HepG2 (cell line): Measurements from ENCODE around the gene IL21R. TPM values are rescaled to one million over a fixed set of nuclear protein-coding genes. Genes with fewer than 3 reads are reported as not detected.
A peak's percentile ranks its signal among the peaks of the same experiment; 100 is the strongest.

Experiments used
- ATAC-seq: fragments of 200-7000 bp; cut with Tn5 transposase; 3 replicates; pipeline ENCODE4 v1.9.1; 2020; ENCODE audit warnings: mild to moderate bottlenecking, moderate library complexity
- BruUV-seq: library from RNA; stranded (reverse); fragments of 400-500 nt; replicated peaks from 2 replicates; lab custom pipeline; 2021; lab: Mats Ljungman, UMichigan
- CTCF ChIA-PET: fragments of 300-600 bp; formaldehyde crosslinking; extraction: SDS; loops from one replicate; lab custom pipeline; 2021; ENCODE audit warnings: low total read pairs, inconsistent platforms, low intra/inter-chr PET ratio; lab: Yijun Ruan, JAX
- POLR2A ChIA-PET: fragments of 350-600 bp; sonication (Branson Sonifier 250); formaldehyde crosslinking; loops from one replicate; lab custom pipeline; 2020; ENCODE audit warnings: antibody characterized with exemption, inconsistent platforms; lab: Yijun Ruan, JAX
- DNase-seq: peaks from one replicate; pipeline ENCODE4 v3.0.0-alpha.2; 2015; ENCODE audit warnings: low spot score
- FAIRE-seq: peaks from 3 replicates; lab custom pipeline; 2011; peaks lifted over from hg19 to GRCh38; lab: Jason Lieb, UNC
- H2AFZ ChIP-seq: one replicate; pipeline ENCODE4 v1.6.1; 2011; ENCODE audit warnings: low read length, inconsistent platforms
- H3K27ac ChIP-seq: fragments of 300-600 bp; 3 replicates; pipeline ENCODE4 v1.8.0; 2011; ENCODE audit warnings: mixed run types, mild to moderate bottlenecking, mixed read lengths, low read length, inconsistent platforms; ENCODE audit not compliant: insufficient read depth; ENCODE audit errors: extremely low read length
- H3K27me3 ChIP-seq, 2 experiments: fragments of 200-600 bp in 1 of 2; 2 replicates in 1 of 2; 3 replicates in 1 of 2; pipeline versions ENCODE4 v1.6.0 to v1.8.0; 2011; ENCODE audit warnings: low read length in 2 of 2, mild to moderate bottlenecking in 2 of 2, moderate library complexity in 2 of 2, inconsistent platforms in 1 of 2; ENCODE audit not compliant: insufficient read depth in 2 of 2, control insufficient read depth in 1 of 2
- H3K36me3 ChIP-seq, 2 experiments: fragments of 200-600 bp in 1 of 2; replicated peaks in 1 of 2; 2 replicates in 1 of 2; 3 replicates in 1 of 2; pipeline versions ENCODE4 v1.5.1 to v1.8.0; 2011; ENCODE audit warnings: low read length in 2 of 2, inconsistent platforms in 1 of 2; ENCODE audit not compliant: insufficient read depth in 2 of 2, control insufficient read depth in 1 of 2
- H3K4me1 ChIP-seq: 2 replicates; pipeline ENCODE4 v1.5.1; 2012; ENCODE audit warnings: low read length, inconsistent platforms; ENCODE audit not compliant: insufficient read depth
- H3K4me2 ChIP-seq: 2 replicates; pipeline ENCODE4 v1.6.0; 2011; ENCODE audit warnings: low read depth, low read length, inconsistent platforms
- H3K4me3 ChIP-seq, 3 experiments: fragments of 200-600 bp in 1 of 3; sonication (generic), shearing (Covaris generic) in 1 of 3; replicated peaks in 1 of 3; 2 replicates each; pipeline ENCODE4 v1.5.1; 2011 to 2016; ENCODE audit warnings: low read length in 3 of 3, inconsistent platforms in 2 of 3, low read depth in 2 of 3, mild to moderate bottlenecking in 2 of 3, control low read depth in 1 of 3, mixed read lengths in 1 of 3; ENCODE audit not compliant: insufficient read depth in 1 of 3
- H3K79me2 ChIP-seq: one replicate; pipeline ENCODE4 v1.6.1; 2011; ENCODE audit warnings: low read length, inconsistent platforms; ENCODE audit not compliant: insufficient read depth
- H3K9ac ChIP-seq: 2 replicates; pipeline ENCODE4 v1.6.0; 2011; ENCODE audit warnings: mild to moderate bottlenecking, low read depth, low read length, inconsistent platforms; ENCODE audit not compliant: insufficient read depth
- H3K9me3 ChIP-seq: 2 replicates; pipeline ENCODE4 v1.5.1; 2012; ENCODE audit warnings: mild to moderate bottlenecking, low read length
- H4K20me1 ChIP-seq: 2 replicates; pipeline ENCODE4 v1.6.0; 2011; ENCODE audit warnings: inconsistent platforms, mild to moderate bottlenecking, low read length, moderate library complexity; ENCODE audit not compliant: insufficient read depth
- ELF4 ChIP-seq: sonication (generic); formaldehyde crosslinking; IDR thresholded peaks from 2 replicates; pipeline ENCODE4 v1.5.0; 2020; ENCODE audit warnings: missing genetic modification reagents, mild to moderate bottlenecking, moderate library complexity, borderline replicate concordance
- IKZF1 ChIP-seq: fragments of 450-650 bp; IDR thresholded peaks from 2 replicates; pipeline ENCODE4 v1.7.1; 2016
- MTA1 ChIP-seq: sonication (generic); formaldehyde crosslinking; IDR thresholded peaks from 2 replicates; pipeline ENCODE4 v1.4.0; 2020; ENCODE audit warnings: missing genetic modification reagents, mild to moderate bottlenecking, borderline replicate concordance
- SOX5 ChIP-seq: IDR thresholded peaks from 2 replicates; pipeline ENCODE4 v1.6.1; 2016; ENCODE audit warnings: borderline replicate concordance
- XRCC5 ChIP-seq: fragments of 200-400 bp; formaldehyde crosslinking; optimal IDR thresholded peaks from 2 replicates; pipeline ENCODE3; 2017; ENCODE audit warnings: mild to moderate bottlenecking, low read length
- ZBTB49 ChIP-seq: sonication (generic); formaldehyde crosslinking; IDR thresholded peaks from 2 replicates; pipeline ENCODE4 v1.4.0; 2020; ENCODE audit warnings: missing genetic modification reagents, borderline replicate concordance
- ZGPAT ChIP-seq: IDR thresholded peaks from 2 replicates; pipeline ENCODE4 v1.6.1; 2016; ENCODE audit warnings: mild to moderate bottlenecking
- ZNF552 ChIP-seq: sonication (generic); formaldehyde crosslinking; IDR thresholded peaks from 2 replicates; pipeline ENCODE4 v1.9.0; 2022; ENCODE audit warnings: missing genetic modification reagents, mild to moderate bottlenecking, borderline replicate concordance
- ZNF563 ChIP-seq: sonication (generic); formaldehyde crosslinking; IDR thresholded peaks from 2 replicates; pipeline ENCODE4 v1.8.0; 2022; ENCODE audit warnings: mild to moderate bottlenecking, moderate library complexity, missing genetic modification reagents
- ZNF598 ChIP-seq: sonication (generic); formaldehyde crosslinking; IDR thresholded peaks from 2 replicates; pipeline ENCODE4 v1.5.1; 2020; ENCODE audit warnings: mild to moderate bottlenecking, missing genetic modification reagents, borderline replicate concordance
- ZNF605 ChIP-seq: sonication (generic); formaldehyde crosslinking; IDR thresholded peaks from 2 replicates; pipeline ENCODE4 v1.8.0; 2022; ENCODE audit warnings: mild to moderate bottlenecking, missing genetic modification reagents
- WGBS: methylation state at CpG from one replicate; pipeline ENCODE4 v1.1.6; 2017; ENCODE audit warnings: low lambda C conversion rate; 5-methylcytosine and 5-hydroxymethylcytosine counted together
- in situ Hi-C: cut with HindIII; loops from 2 replicates; pipeline ENCODE4 v1.10.0; 2017; ENCODE audit warnings: low pct_unique_long_range_greater_than_20kb; ENCODE audit not compliant: extremely low pct_ligation_motif_present
- intact Hi-C: fragments of 100-400 bp; cut with micrococcal nuclease; formaldehyde crosslinking; loops from one replicate; pipeline ENCODE4 v1.10.0; 2022; ENCODE audit not compliant: unreplicated experiment
- polyA plus RNA-seq, 8 experiments: library from polyadenylated mRNA; depleted of rRNA in 3 of 8; stranded (reverse) in 7 of 8; unstranded in 1 of 8; fragments of >200 nt; fragmentation: Illumina TruSeq in 4 of 8; extraction: Trizol in 4 of 8; gene quantifications; 2 replicates each; pipeline versions ENCODE4 v1.2.1 to v1.2.3, GENCODE V29; 2011 to 2016; ENCODE audit warnings: low read depth in 4 of 8, missing spikeins in 1 of 8, mixed read lengths in 1 of 8; ENCODE audit not compliant: insufficient read depth in 1 of 8
- total RNA-seq, 5 experiments: library from RNA; depleted of rRNA; stranded (reverse); fragments of >200 nt; fragmentation: Illumina TruSeq; extraction: Trizol; gene quantifications; 2 replicates each; pipeline ENCODE4 v1.2.3, GENCODE V29; 2016; ENCODE audit warnings: low read depth in 1 of 5
- TF ChIP-seq, protein P1 (sequence below): IDR thresholded peaks from 2 replicates; pipeline ENCODE4 v1.6.1; 2012; ENCODE audit warnings: low read depth, low read length, improper control_type of control experiment
- TF ChIP-seq, protein P2 (sequence below), 2 experiments: sonication (generic) in 1 of 2; formaldehyde crosslinking in 1 of 2; IDR thresholded peaks; 2 replicates each; pipeline versions ENCODE4 v1.4.0 to v1.6.1; 2018 to 2020; ENCODE audit warnings: missing genetic modification reagents in 2 of 2, borderline replicate concordance in 1 of 2, low read depth in 1 of 2, mild to moderate bottlenecking in 1 of 2, missing biosample characterization in 1 of 2

The IL21R gene
- total and polyA plus RNA-seq, 2 of the 13 experiments (the other 11 are each of a cell fraction or from before 2014, with no cell fraction given), result 0.49 to 0.64 TPM

DNA sequence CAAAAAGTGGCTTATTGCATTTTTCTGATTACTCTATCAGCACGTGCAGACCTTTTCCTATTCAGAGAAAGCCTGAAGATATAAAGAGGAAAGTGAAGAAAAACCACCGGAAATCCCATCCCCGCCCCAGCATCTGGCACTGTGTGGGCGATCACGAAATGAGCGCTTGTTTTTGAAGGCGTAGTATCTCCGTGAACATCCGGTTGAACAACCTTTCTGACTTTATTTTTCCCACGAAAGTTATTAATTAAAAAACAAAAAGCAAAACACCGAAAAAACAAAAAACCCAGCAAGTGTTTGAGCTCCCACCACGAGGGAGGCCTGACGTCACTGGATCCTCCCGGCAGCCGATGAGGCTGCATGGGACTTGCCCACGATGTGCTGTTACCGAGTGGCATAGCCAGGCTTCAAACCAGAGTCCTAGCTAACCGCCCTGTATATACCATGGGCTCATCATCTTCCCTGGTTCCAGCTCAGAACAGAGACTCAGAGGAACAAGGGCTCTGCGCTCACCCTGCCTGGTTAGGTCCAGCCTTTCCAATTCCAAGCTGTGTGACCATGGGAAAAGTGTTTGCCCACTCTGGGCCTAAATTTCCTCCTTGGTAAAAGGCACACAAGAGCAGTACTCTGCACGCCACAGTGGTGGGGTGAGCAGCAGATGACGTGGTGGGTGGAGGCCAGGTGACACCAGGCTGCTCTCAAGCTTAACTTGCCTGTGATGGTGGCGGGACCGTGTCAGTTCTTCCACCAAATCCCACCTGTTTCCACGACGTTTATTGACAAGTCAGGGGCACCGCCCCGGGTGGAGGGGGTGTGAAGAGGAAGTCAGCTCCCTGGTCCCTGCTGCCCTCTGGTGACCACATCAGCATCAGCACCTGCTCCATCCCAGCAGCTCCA lies 34.3 kb upstream of the IL21R start:
- no peak overlapping the region for H3K27ac ChIP-seq
- no peak overlapping the region for H2AFZ ChIP-seq
- H3K4me3 ChIP-seq, result peak overlapping the region in 1 of 3 experiments; percentile 55; a peak in 2 of 6 replicates
- peaks cover 65% of the 10 kb centered on the region for H3K4me1 ChIP-seq
- in situ Hi-C loops, result loop anchor here (5.0 kb wide), 2 partner anchors 135 to 190 kb away; no protein-coding TSS in a partner anchor
- peaks cover 9% of the 10 kb centered on the region; the same call in 1 of the 2 replicates for H4K20me1 ChIP-seq
- H3K79me2 ChIP-seq, result no peaks in the 10 kb centered on the region
- intact Hi-C loops, result loop anchor here (1.0 to 5.0 kb wide), 3 partner anchors 55 to 188 kb away; partner anchors contain the start of gene IL4R
- H3K27me3 ChIP-seq, result no peaks in the 10 kb centered on the region
- POLR2A ChIA-PET, result interaction anchor here (0.7 to 1.4 kb wide), 4 partner anchors 103 to 194 kb away, joined by 3 to 5 read pairs (median 4); no protein-coding TSS in a partner anchor
- H3K4me2 ChIP-seq, result peak overlapping the region; percentile 79
- no peak overlapping the region for H3K9ac ChIP-seq
- DNase-seq (peak; percentile 56), FAIRE-seq (peak; percentile 92), ATAC-seq (peak; percentile 66)
- peaks cover 4 to 7% of the 10 kb centered on the region in 2 experiments; a peak in 4 of 5 replicates for H3K36me3 ChIP-seq
- BruUV-seq, result no TSS peak
- no peaks in the 10 kb centered on the region for H3K9me3 ChIP-seq
- CTCF ChIA-PET, result interaction anchor here (0.9 to 2.6 kb wide), 6 partner anchors 21 to 215 kb away, joined by 3 to 29 read pairs (median 5); no protein-coding TSS in a partner anchor
- WGBS, result 46% methylated on average over 27 of the region's 27 CpGs
- TF ChIP-seq ZNF598 (CRISPR knock-in tag) (0 out of 2 replicates have a peak, but pooled peaks have one; percentile 47), ZNF605 (CRISPR knock-in tag) (peak; percentile 46; the same call in 1 of the 2 replicates), ZBTB49 (CRISPR knock-in tag) (no peak), ZNF563 (CRISPR knock-in tag) (no peak), ZGPAT (peak; percentile 45; the same call in 1 of the 2 replicates), MTA1 (CRISPR knock-in tag) (peak; percentile 68; the same call in 1 of the 2 replicates), ZNF552 (CRISPR knock-in tag) (no peak; the same call in 1 of the 2 replicates), XRCC5 (peak; percentile 75), IKZF1 (no peak), ELF4 (CRISPR knock-in tag) (no peak), SOX5 (0 out of 2 replicates have a peak, but pooled peaks have one; percentile 9)
- TF ChIP-seq, protein P1, sequence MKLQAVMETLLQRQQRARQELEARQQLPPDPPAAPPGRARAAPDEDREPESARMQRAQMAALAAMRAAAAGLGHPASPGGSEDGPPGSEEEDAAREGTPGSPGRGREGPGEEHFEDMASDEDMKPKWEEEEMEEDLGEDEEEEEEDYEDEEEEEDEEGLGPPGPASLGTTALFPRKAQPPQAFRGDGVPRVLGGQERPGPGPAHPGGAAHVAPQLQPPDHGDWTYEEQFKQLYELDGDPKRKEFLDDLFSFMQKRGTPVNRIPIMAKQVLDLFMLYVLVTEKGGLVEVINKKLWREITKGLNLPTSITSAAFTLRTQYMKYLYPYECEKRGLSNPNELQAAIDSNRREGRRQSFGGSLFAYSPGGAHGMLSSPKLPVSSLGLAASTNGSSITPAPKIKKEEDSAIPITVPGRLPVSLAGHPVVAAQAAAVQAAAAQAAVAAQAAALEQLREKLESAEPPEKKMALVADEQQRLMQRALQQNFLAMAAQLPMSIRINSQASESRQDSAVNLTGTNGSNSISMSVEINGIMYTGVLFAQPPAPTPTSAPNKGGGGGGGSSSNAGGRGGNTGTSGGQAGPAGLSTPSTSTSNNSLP, result 0 out of 2 replicates have a peak, but pooled peaks have one; percentile 25
- TF ChIP-seq, protein P2, sequence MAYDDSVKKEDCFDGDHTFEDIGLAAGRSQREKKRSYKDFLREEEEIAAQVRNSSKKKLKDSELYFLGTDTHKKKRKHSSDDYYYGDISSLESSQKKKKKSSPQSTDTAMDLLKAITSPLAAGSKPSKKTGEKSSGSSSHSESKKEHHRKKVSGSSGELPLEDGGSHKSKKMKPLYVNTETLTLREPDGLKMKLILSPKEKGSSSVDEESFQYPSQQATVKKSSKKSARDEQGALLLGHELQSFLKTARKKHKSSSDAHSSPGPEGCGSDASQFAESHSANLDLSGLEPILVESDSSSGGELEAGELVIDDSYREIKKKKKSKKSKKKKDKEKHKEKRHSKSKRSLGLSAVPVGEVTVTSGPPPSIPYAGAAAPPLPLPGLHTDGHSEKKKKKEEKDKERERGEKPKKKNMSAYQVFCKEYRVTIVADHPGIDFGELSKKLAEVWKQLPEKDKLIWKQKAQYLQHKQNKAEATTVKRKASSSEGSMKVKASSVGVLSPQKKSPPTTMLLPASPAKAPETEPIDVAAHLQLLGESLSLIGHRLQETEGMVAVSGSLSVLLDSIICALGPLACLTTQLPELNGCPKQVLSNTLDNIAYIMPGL (CRISPR knock-in tag; IDR thresholded peaks at IDR 0.05; ENCODE audit: borderline replicate concordance in 1 of 2, low read depth in 1 of 2), result 0 out of 4 replicates have a peak, but pooled peaks have one; percentile 19 to 48
